OCI-LY3 (cell line): ENCODE data around the gene ANKS1A.
A peak's percentile ranks its signal among the peaks of the same experiment; 100 is the strongest.

ENCODE experiments used
- CTCF ChIP-seq: fragments of 200-600, 300-600 bp; sonication (generic); IDR thresholded peaks from 2 replicates; pipeline ENCODE4 v1.5.1; 2014; ENCODE audit warnings: antibody characterized with exemption, low read length, low read depth
- EZH2phosphoT487 ChIP-seq: fragments of 200-600 bp; shearing (Covaris generic); IDR thresholded peaks from 2 replicates; pipeline ENCODE4 v1.6.1; 2018; ENCODE audit warnings: antibody characterized with exemption, mixed run types, low read depth

GRCh38 chr6:34973547-34974248, 84.6 kb downstream of the ANKS1A start:
- TF ChIP-seq CTCF (peak; percentile 12; the same call in 1 of the 2 replicates), EZH2phosphoT487 (no peak)
